GM18505 (cell line): ENCODE results near the gene INPP5F.

Source experiments
- ATAC-seq: cut with Tn5 transposase; IDR thresholded peaks from one replicate; pipeline ENCODE4 v1.9.1; 2021; ENCODE audit not compliant: unreplicated experiment
- POLR2A ChIP-seq: IDR thresholded peaks from 4 replicates; pipeline ENCODE4 v1.6.1; 2011; ENCODE audit warnings: borderline replicate concordance; ENCODE audit not compliant: insufficient read depth, insufficient read length; ENCODE audit errors: extremely low read depth

The INPP5F gene, protein sequence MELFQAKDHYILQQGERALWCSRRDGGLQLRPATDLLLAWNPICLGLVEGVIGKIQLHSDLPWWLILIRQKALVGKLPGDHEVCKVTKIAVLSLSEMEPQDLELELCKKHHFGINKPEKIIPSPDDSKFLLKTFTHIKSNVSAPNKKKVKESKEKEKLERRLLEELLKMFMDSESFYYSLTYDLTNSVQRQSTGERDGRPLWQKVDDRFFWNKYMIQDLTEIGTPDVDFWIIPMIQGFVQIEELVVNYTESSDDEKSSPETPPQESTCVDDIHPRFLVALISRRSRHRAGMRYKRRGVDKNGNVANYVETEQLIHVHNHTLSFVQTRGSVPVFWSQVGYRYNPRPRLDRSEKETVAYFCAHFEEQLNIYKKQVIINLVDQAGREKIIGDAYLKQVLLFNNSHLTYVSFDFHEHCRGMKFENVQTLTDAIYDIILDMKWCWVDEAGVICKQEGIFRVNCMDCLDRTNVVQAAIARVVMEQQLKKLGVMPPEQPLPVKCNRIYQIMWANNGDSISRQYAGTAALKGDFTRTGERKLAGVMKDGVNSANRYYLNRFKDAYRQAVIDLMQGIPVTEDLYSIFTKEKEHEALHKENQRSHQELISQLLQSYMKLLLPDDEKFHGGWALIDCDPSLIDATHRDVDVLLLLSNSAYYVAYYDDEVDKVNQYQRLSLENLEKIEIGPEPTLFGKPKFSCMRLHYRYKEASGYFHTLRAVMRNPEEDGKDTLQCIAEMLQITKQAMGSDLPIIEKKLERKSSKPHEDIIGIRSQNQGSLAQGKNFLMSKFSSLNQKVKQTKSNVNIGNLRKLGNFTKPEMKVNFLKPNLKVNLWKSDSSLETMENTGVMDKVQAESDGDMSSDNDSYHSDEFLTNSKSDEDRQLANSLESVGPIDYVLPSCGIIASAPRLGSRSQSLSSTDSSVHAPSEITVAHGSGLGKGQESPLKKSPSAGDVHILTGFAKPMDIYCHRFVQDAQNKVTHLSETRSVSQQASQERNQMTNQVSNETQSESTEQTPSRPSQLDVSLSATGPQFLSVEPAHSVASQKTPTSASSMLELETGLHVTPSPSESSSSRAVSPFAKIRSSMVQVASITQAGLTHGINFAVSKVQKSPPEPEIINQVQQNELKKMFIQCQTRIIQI

DNA sequence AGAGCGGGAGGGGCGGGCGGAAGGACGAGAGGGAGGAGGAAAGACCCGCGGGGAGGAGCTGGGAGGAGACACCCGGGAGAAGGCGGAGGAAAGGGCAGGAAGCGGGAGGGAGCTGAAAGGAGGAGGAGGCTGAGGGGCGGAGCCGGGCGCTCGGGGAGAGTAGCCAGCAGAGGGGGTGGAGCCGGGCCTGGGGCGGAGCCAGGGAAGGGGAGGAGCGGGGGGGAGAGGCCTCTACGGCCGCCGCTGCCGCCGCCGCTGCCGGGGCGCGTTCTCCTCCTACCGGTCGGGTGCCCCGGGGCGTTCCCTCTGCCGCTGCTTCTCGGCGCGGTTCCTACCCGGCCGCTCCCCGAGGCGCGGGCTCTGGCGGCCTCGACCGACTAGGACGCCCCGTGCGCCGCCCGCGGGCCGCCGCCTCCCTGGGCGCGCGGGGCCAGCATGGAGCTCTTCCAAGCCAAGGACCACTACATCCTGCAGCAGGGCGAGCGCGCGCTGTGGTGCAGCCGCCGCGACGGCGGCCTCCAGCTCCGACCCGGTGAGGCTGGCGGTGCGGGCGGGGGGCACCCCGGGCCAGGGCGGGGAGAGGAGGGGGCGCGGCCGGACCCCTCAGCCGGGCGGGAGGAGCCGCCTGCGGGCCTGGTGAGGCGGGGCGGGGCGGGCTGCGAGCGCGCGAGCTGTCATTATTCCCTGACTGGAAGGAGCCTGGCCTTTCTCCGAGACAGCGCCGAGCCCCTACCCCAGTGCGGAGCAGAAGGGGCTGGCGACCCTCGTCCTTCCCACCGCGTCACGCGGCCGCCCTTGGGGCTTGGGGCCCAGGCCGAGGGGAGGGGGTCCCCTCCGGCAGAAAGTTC is at the start of gene INPP5F:
TSS of gene INPP5F (plus strand) at position 223 of the 848 bp plus-strand sequence. CDS start at position 436, 213 bp downstream.
- ATAC-seq = peak; percentile 82
- peak; percentile 69 for TF ChIP-seq POLR2A

- TF ChIP-seq POLR2A = no peak
- ATAC-seq = no peak
These were observed 48.7 kb upstream of the INPP5F start for GRCh38 chr10:119677126-119677525.

- ATAC-seq = no peak
- TF ChIP-seq POLR2A = no peak
These were observed 47.7 kb upstream of the INPP5F start for GRCh38 chr10:119677904-119678755.

GRCh38 chr10:119679480-119679829 is 46.4 kb upstream of the INPP5F start:
- ATAC-seq = no peak
- no peak for TF ChIP-seq POLR2A

DNA sequence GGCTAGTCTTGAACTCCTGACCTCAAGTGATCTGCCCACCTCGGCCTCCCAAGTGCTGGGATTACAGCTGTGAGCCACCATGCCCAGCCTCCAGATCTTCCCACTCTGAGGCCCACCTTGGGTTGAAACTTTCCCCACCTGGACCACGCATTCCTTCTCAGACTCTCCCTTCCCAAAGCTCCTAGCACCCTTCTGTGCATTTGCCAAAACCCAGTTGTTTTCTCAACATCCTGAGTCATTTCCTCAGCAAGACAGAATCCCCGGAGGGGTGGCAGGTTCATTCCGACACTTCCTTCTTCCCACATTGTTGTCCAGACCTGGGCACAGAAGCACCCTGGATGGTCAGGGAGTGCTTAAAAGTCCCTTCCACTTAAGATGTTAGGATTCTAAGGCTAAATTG is 45.8 kb upstream of the INPP5F start:
- ATAC-seq = no peak
- no peak for TF ChIP-seq POLR2A

GRCh38 chr10:119680650-119681081 is 45.2 kb upstream of the INPP5F start:
- no peak for TF ChIP-seq POLR2A
- ATAC-seq = no peak

GRCh38 chr10:119686465-119687191 is 39.2 kb upstream of the INPP5F start:
- ATAC-seq = peak; percentile 75
- no peak for TF ChIP-seq POLR2A

- ATAC-seq = no peak
- no peak for TF ChIP-seq POLR2A
These were observed 38.4 kb upstream of the INPP5F start for GRCh38 chr10:119687192-119688032.

GRCh38 chr10:119688033-119688508 is 37.8 kb upstream of the INPP5F start:
- ATAC-seq = no peak
- TF ChIP-seq POLR2A = no peak

GRCh38 chr10:119689016-119689580 is 36.8 kb upstream of the INPP5F start:
- no peak for ATAC-seq
- no peak for TF ChIP-seq POLR2A

- TF ChIP-seq POLR2A = no peak
- no peak for ATAC-seq
These were observed 34.1 kb upstream of the INPP5F start for GRCh38 chr10:119691726-119692125.
